Upper lobe of left lung (tissue), 6 donors: ENCODE data around the gene OR6C76. TPM values are rescaled to one million over a fixed set of nuclear protein-coding genes. Genes with fewer than 3 reads are reported as not detected.

Experiments
- ATAC-seq, 2 donors: fragments of 200-7000 bp; cut with Tn5 transposase; one replicate each; pipeline ENCODE4 v1.9.1; 2022; ENCODE audit warnings: mild to moderate bottlenecking in 2 of 2, moderate library complexity in 2 of 2; ENCODE audit not compliant: low FRiP score in 2 of 2
- DNase-seq, 2 donors: peaks; one replicate each; pipeline ENCODE4 v3.0.0-alpha.2; 2019 to 2020
- H3K27ac ChIP-seq, 4 donors: fragments of 200-600 bp; sonication (generic); one replicate each; pipeline ENCODE4 v1.5.1; 2016 to 2019
- H3K27me3 ChIP-seq, 4 donors: fragments of 200-600 bp; sonication (generic); one replicate each; pipeline ENCODE4 v1.5.1; 2017 to 2019
- H3K36me3 ChIP-seq, 4 donors: fragments of 200-600 bp; sonication (generic); one replicate each; pipeline ENCODE4 v1.5.1; 2016 to 2019
- H3K4me1 ChIP-seq, 4 donors: fragments of 200-600 bp; sonication (generic); one replicate each; pipeline ENCODE4 v1.5.1; 2018 to 2019
- H3K4me3 ChIP-seq, 4 donors: fragments of 200-600 bp; sonication (generic); one replicate each; pipeline ENCODE4 v1.5.1; 2017 to 2019; ENCODE audit warnings: mild to moderate bottlenecking in 2 of 4, moderate library complexity in 1 of 4
- H3K9me3 ChIP-seq, 4 donors: fragments of 200-600 bp; sonication (generic); one replicate each; pipeline ENCODE4 v1.5.1; 2018 to 2019
- CTCF ChIP-seq, 6 experiments: fragments of 450-650 bp in 4 of 6; fragments of 200-600 bp in 2 of 6; sonication (generic) in 2 of 6; IDR thresholded peaks; one replicate each; pipeline ENCODE4 v1.5.1; 2016 to 2019; ENCODE audit warnings: antibody characterized with exemption in 6 of 6
- EP300 ChIP-seq, 4 donors: sonication (generic); formaldehyde crosslinking; IDR thresholded peaks; one replicate each; pipeline ENCODE4 v1.5.1; 2017; ENCODE audit warnings: antibody characterized with exemption in 4 of 4, control low read depth in 2 of 4
- POLR2A ChIP-seq, 4 donors: fragments of 450-650 bp; IDR thresholded peaks; one replicate each; pipeline ENCODE4 v1.5.1; 2016 to 2017; ENCODE audit warnings: antibody characterized with exemption in 4 of 4, mild to moderate bottlenecking in 2 of 4
- POLR2AphosphoS5 ChIP-seq, 2 donors: sonication (generic); formaldehyde crosslinking; IDR thresholded peaks; one replicate each; pipeline ENCODE4 v1.5.1; 2017; ENCODE audit warnings: antibody characterized with exemption in 2 of 2
- WGBS, 2 donors: methylation state at CpG; one replicate each; pipeline ENCODE4 v1.1.5; 2017 to 2018; 5-methylcytosine and 5-hydroxymethylcytosine counted together
- total RNA-seq, 6 donors: library from RNA; depleted of rRNA in 4 of 6; stranded (reverse); fragments of >200 nt in 4 of 6; gene quantifications; one replicate each; pipeline versions ENCODE4 v1.1.0 to v1.2.1, GENCODE V29; 2016 to 2021
- donor health status: DM: no; HTN: no; CAD: no; lungs with moderate emphysema.
- donor health status: DM: no; HTN: yes; CAD: no; lungs with severe emphysema.

OR6C76 gene
- not detected for total RNA-seq

- ATAC-seq (no peak), DNase-seq (no peak)
- no peaks in the 10 kb centered on the region for H3K4me1 ChIP-seq
- no peaks in the 10 kb centered on the region for H3K27me3 ChIP-seq
- TF ChIP-seq CTCF (IDR thresholded peaks at IDR 0.05) = no peak
- H3K4me3 ChIP-seq = no peak within 1 kb of the TSS
- no peaks in the 10 kb centered on the region for H3K36me3 ChIP-seq
- WGBS, 2 donors = 63 to 64% methylated on average over 4 of the region's 4 CpGs
- no peak within 1 kb of the TSS for H3K27ac ChIP-seq
- no peaks in the 10 kb centered on the region for H3K9me3 ChIP-seq
Observed at GRCh38 chr12:55425954-55426353, at the start of gene OR6C76. Gene OR6C76, plus strand, starts transcription at chr12:55426254. Its CDS starts 0 bp downstream, at chr12:55426254.

GRCh38 chr12:55385891-55386290 is 40.2 kb upstream of the OR6C76 start:
- Histone ChIP-seq H3K27me3 (no peaks in the 10 kb centered on the region), H3K27ac (no peak overlapping the region), H3K9me3 (no peaks in the 10 kb centered on the region), H3K36me3 (no peaks in the 10 kb centered on the region), H3K4me1 (no peaks in the 10 kb centered on the region), H3K4me3 (no peak overlapping the region)
- ATAC-seq (no peak), DNase-seq (no peak)
- TF ChIP-seq EP300 (IDR thresholded peaks at IDR 0.05) = no peak
- no peak for TF ChIP-seq CTCF (IDR thresholded peaks at IDR 0.05)
- no peak for TF ChIP-seq POLR2A (IDR thresholded peaks at IDR 0.05)

GRCh38 chr12:55392032-55392795 is 33.8 kb upstream of the OR6C76 start:
- no peak overlapping the region for H3K4me3 ChIP-seq
- DNase-seq = peak in 1 of 2 donors; percentile 63
- no peak overlapping the region for H3K27ac ChIP-seq
- no peaks in the 10 kb centered on the region for H3K27me3 ChIP-seq
- ATAC-seq = peak in 1 of 2 donors; percentile 51
- 75 to 90% methylated on average over 8 to 23 of the region's 23 CpGs for WGBS, 2 donors
- no peaks in the 10 kb centered on the region for H3K4me1 ChIP-seq
- no peak for TF ChIP-seq POLR2A (IDR thresholded peaks at IDR 0.05)
- no peak for TF ChIP-seq POLR2AphosphoS5 (IDR thresholded peaks at IDR 0.05)
- no peak for TF ChIP-seq CTCF (IDR thresholded peaks at IDR 0.05)
- TF ChIP-seq EP300 (IDR thresholded peaks at IDR 0.05) = no peak
- H3K36me3 ChIP-seq = no peaks in the 10 kb centered on the region
- H3K9me3 ChIP-seq = no peaks in the 10 kb centered on the region

GRCh38 chr12:55396326-55396725 is 29.7 kb upstream of the OR6C76 start:
- Histone ChIP-seq H3K36me3 (no peaks in the 10 kb centered on the region), H3K4me1 (no peaks in the 10 kb centered on the region), H3K4me3 (no peak overlapping the region), H3K9me3 (no peaks in the 10 kb centered on the region), H3K27ac (no peak overlapping the region), H3K27me3 (no peaks in the 10 kb centered on the region)
- ATAC-seq (no peak), DNase-seq (no peak)
- 83 to 94% methylated on average over 1 of the region's 1 CpG for WGBS, 2 donors
- TF ChIP-seq EP300 (IDR thresholded peaks at IDR 0.05) (no peak), CTCF (IDR thresholded peaks at IDR 0.05) (no peak), POLR2AphosphoS5 (IDR thresholded peaks at IDR 0.05) (no peak), POLR2A (IDR thresholded peaks at IDR 0.05) (no peak)

GRCh38 chr12:55400229-55400628 is 25.8 kb upstream of the OR6C76 start, which contains the start of gene OR6C65:
Gene OR6C65, plus strand, starts transcription at chr12:55400529. Its CDS starts 0 bp downstream, at chr12:55400529.
- WGBS, 2 donors = 94 to 97% methylated on average over 1 of the region's 1 CpG
- Histone ChIP-seq H3K27me3 (no peaks in the 10 kb centered on the region), H3K4me1 (no peaks in the 10 kb centered on the region), H3K9me3 (no peaks in the 10 kb centered on the region), H3K27ac (no peak within 1 kb of the TSS), H3K4me3 (no peak within 1 kb of the TSS), H3K36me3 (no peaks in the 10 kb centered on the region)
- DNase-seq = no peak
- TF ChIP-seq POLR2AphosphoS5 (IDR thresholded peaks at IDR 0.05) = no peak
- no peak for TF ChIP-seq CTCF (IDR thresholded peaks at IDR 0.05)
- no peak for TF ChIP-seq EP300 (IDR thresholded peaks at IDR 0.05)
- no peak for TF ChIP-seq POLR2A (IDR thresholded peaks at IDR 0.05)
- ATAC-seq = no peak
